Astrocyte (in vitro differentiated cells and primary cell): ENCODE measurements around the gene FBN2. TPM values are rescaled to one million over a fixed set of nuclear protein-coding genes. Genes with fewer than 3 reads are reported as not detected.
A peak's percentile ranks its signal among the peaks of the same experiment; 100 is the strongest.

Experiments
- DNase-seq: peaks from one replicate; pipeline ENCODE4 v3.0.0-alpha.2; 2010; ENCODE audit warnings: low read depth
- FAIRE-seq: peaks from 2 replicates; lab custom pipeline; 2011; peaks lifted over from hg19 to GRCh38; lab: Jason Lieb, UNC
- H2AFZ ChIP-seq: 2 replicates; pipeline ENCODE4 v1.6.0; 2012; ENCODE audit warnings: low read depth, low read length, inconsistent platforms
- H3K27ac ChIP-seq: 2 replicates; pipeline ENCODE4 v1.5.1; 2011; ENCODE audit warnings: low read depth, low read length, inconsistent platforms
- H3K27me3 ChIP-seq: 2 replicates; pipeline ENCODE4 v1.6.0; 2011; ENCODE audit warnings: low read length, inconsistent platforms; ENCODE audit not compliant: insufficient read depth
- H3K36me3 ChIP-seq: 2 replicates; pipeline ENCODE4 v1.5.1; 2011; ENCODE audit warnings: low read length, inconsistent platforms; ENCODE audit not compliant: insufficient read depth
- H3K4me1 ChIP-seq: 2 replicates; pipeline ENCODE4 v1.5.1; 2011; ENCODE audit warnings: low read length, inconsistent platforms; ENCODE audit not compliant: insufficient read depth
- H3K4me2 ChIP-seq: 2 replicates; pipeline ENCODE4 v1.6.0; 2012; ENCODE audit warnings: low read length, inconsistent platforms
- H3K4me3 ChIP-seq: 2 replicates; pipeline ENCODE4 v1.5.1; 2011; ENCODE audit warnings: low read depth, mild to moderate bottlenecking, low read length, inconsistent platforms; ENCODE audit not compliant: insufficient read depth
- H3K79me2 ChIP-seq: 2 replicates; pipeline ENCODE4 v1.6.0; 2012; ENCODE audit warnings: mild to moderate bottlenecking, low read length, inconsistent platforms; ENCODE audit not compliant: insufficient read depth
- H3K9ac ChIP-seq: 2 replicates; pipeline ENCODE4 v1.6.0; 2012; ENCODE audit warnings: mild to moderate bottlenecking, low read length, inconsistent platforms
- H3K9me3 ChIP-seq: 2 replicates; pipeline ENCODE4 v1.5.1; 2012; ENCODE audit warnings: low read depth, mild to moderate bottlenecking, low read length, inconsistent platforms; ENCODE audit not compliant: insufficient read depth
- H4K20me1 ChIP-seq: 2 replicates; pipeline ENCODE4 v1.6.0; 2012; ENCODE audit warnings: low read length, inconsistent platforms; ENCODE audit not compliant: insufficient read depth
- H3K27ac Mint-ChIP-seq: one replicate; pipeline ENCODE4 v1.8.0; 2021; ENCODE audit warnings: mild to moderate bottlenecking, mixed read lengths; ENCODE audit not compliant: unreplicated experiment
- H3K27me3 Mint-ChIP-seq: one replicate; pipeline ENCODE4 v1.8.0; 2021; ENCODE audit warnings: low read depth, mixed read lengths; ENCODE audit not compliant: unreplicated experiment
- H3K36me3 Mint-ChIP-seq: one replicate; pipeline ENCODE4 v1.8.0; 2021; ENCODE audit warnings: low read depth, mixed read lengths; ENCODE audit not compliant: unreplicated experiment
- H3K4me1 Mint-ChIP-seq: one replicate; pipeline ENCODE4 v1.8.0; 2021; ENCODE audit warnings: low read depth, mixed read lengths; ENCODE audit not compliant: unreplicated experiment
- H3K4me3 Mint-ChIP-seq: one replicate; pipeline ENCODE4 v1.8.0; 2021; ENCODE audit warnings: mild to moderate bottlenecking, moderate library complexity, mixed read lengths; ENCODE audit not compliant: unreplicated experiment
- H3K9me3 Mint-ChIP-seq: one replicate; pipeline ENCODE4 v1.8.0; 2021; ENCODE audit warnings: mild to moderate bottlenecking, mixed read lengths; ENCODE audit not compliant: unreplicated experiment
- EZH2 ChIP-seq: IDR thresholded peaks from 2 replicates; pipeline ENCODE4 v1.6.1; 2012; ENCODE audit warnings: mild to moderate bottlenecking, low read length, inconsistent platforms; ENCODE audit not compliant: insufficient read depth
- total RNA-seq: library from RNA; stranded (reverse); gene quantifications from 2 replicates; pipeline ENCODE4 v1.2.1, GENCODE V29; 2021
- TF ChIP-seq, protein P1 (sequence below): IDR thresholded peaks from 2 replicates; pipeline ENCODE4 v1.5.1; 2011; ENCODE audit warnings: low read depth, mild to moderate bottlenecking, inconsistent platforms, low read length, moderate library complexity; ENCODE audit not compliant: insufficient read depth

The FBN2 gene
- total RNA-seq, 1 donor from 2014 or later = 176 TPM

DNA sequence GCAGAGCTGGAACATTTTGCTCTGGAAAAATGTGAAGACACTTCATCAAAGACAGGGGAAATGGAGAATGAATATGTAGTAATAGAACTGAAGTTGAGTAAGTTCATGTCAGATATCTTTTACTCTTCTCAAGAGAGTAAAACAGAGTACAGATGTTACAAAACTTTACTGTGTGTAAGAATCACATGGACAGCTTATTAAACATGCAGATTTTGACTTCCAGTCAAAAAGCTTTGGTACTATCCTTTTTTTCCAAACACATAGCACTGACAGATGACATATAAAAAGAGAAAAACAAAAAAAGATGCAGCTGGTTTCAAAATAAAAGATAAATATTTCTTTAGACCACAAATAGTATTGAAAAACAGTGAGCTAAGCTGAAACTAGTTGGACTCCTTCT lies 115.4 kb downstream of the FBN2 start:
- peaks cover 15% of the 10 kb centered on the region for H3K4me1 Mint-ChIP-seq
- no peaks in the 10 kb centered on the region for H3K27me3 Mint-ChIP-seq
- no peak for DNase-seq
- no peak overlapping the region for H3K27ac Mint-ChIP-seq
- FAIRE-seq = no peak
- no peaks in the 10 kb centered on the region for H3K79me2 ChIP-seq
- H4K20me1 ChIP-seq = no peaks in the 10 kb centered on the region
- no peak overlapping the region for H3K4me2 ChIP-seq
- H3K4me3 Mint-ChIP-seq = no peak overlapping the region
- H3K9me3 Mint-ChIP-seq = no peaks in the 10 kb centered on the region
- no peak overlapping the region for H2AFZ ChIP-seq
- H3K9me3 ChIP-seq = no peaks in the 10 kb centered on the region
- no peak overlapping the region for H3K4me3 ChIP-seq
- no peaks in the 10 kb centered on the region for H3K36me3 ChIP-seq
- TF ChIP-seq, protein P1, sequence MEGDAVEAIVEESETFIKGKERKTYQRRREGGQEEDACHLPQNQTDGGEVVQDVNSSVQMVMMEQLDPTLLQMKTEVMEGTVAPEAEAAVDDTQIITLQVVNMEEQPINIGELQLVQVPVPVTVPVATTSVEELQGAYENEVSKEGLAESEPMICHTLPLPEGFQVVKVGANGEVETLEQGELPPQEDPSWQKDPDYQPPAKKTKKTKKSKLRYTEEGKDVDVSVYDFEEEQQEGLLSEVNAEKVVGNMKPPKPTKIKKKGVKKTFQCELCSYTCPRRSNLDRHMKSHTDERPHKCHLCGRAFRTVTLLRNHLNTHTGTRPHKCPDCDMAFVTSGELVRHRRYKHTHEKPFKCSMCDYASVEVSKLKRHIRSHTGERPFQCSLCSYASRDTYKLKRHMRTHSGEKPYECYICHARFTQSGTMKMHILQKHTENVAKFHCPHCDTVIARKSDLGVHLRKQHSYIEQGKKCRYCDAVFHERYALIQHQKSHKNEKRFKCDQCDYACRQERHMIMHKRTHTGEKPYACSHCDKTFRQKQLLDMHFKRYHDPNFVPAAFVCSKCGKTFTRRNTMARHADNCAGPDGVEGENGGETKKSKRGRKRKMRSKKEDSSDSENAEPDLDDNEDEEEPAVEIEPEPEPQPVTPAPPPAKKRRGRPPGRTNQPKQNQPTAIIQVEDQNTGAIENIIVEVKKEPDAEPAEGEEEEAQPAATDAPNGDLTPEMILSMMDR = no peak
- TF ChIP-seq EZH2 = no peak
- peaks cover 5% of the 10 kb centered on the region for H3K36me3 Mint-ChIP-seq
- no peaks in the 10 kb centered on the region for H3K27me3 ChIP-seq
- no peak overlapping the region for H3K9ac ChIP-seq
- no peak overlapping the region for H3K27ac ChIP-seq
- H3K4me1 ChIP-seq = no peaks in the 10 kb centered on the region

DNA sequence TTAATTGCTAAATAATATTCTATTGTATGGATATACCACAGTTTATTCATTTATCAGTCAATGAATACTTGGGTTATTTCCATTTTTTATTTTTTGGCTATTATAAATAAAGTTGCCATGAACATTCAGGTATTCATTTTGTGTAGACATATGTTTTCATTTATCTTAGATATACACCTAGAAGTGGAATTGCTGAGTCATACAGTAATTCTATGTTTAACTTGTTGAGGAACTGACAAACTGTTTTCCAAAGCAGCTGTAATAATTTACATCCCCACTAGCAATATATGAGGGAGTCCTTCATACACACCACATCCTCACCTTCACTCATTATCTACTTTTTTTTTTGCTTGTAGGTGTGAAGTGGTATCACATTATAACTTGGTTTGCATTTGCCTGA lies 123.6 kb downstream of the FBN2 start:
- TF ChIP-seq EZH2 = no peak
- TF ChIP-seq, protein P1 = no peak
- Mint-ChIP-seq H3K9me3 (peaks cover 3% of the 10 kb centered on the region), H3K36me3 (peaks cover 11% of the 10 kb centered on the region), H3K4me3 (no peak overlapping the region), H3K27me3 (no peaks in the 10 kb centered on the region), H3K4me1 (peaks cover 14% of the 10 kb centered on the region), H3K27ac (no peak overlapping the region)
- H3K4me3 ChIP-seq = no peak overlapping the region
- H2AFZ ChIP-seq = no peak overlapping the region
- no peaks in the 10 kb centered on the region for H3K79me2 ChIP-seq
- H3K9me3 ChIP-seq = no peaks in the 10 kb centered on the region
- no peaks in the 10 kb centered on the region for H3K27me3 ChIP-seq
- no peak for DNase-seq
- no peak overlapping the region for H3K9ac ChIP-seq
- H3K27ac ChIP-seq = no peak overlapping the region
- peaks cover 6% of the 10 kb centered on the region for H3K4me1 ChIP-seq
- no peaks in the 10 kb centered on the region for H3K36me3 ChIP-seq
- H3K4me2 ChIP-seq = no peak overlapping the region
- H4K20me1 ChIP-seq = no peaks in the 10 kb centered on the region
- no peak for FAIRE-seq

DNA sequence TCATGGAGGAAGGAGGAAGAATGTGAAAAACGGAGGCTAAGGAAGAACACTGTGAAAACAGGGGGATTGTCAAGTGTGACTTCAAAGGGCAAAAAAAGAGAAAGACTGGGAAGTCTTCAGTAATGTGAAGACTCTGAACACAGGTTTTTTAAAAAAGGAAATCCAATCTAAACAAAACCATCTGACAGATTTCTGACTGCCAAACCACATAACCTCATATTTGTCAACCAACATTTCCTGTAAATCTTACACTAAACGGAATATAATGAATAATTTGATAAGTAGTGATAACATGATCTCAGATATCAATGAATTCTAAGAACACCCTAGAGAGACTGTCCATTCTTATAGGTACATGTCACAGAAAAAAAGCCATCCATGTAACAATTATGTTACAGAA lies 124.7 kb downstream of the FBN2 start:
- TF ChIP-seq, protein P1 = no peak
- TF ChIP-seq EZH2 = no peak
- Mint-ChIP-seq H3K27me3 (no peaks in the 10 kb centered on the region), H3K27ac (peak overlapping the region; percentile 2), H3K4me3 (no peak overlapping the region), H3K36me3 (peaks cover 7% of the 10 kb centered on the region), H3K9me3 (peaks cover 3% of the 10 kb centered on the region), H3K4me1 (peaks cover 25% of the 10 kb centered on the region)
- no peak overlapping the region for H3K27ac ChIP-seq
- no peaks in the 10 kb centered on the region for H3K9me3 ChIP-seq
- FAIRE-seq (no peak), DNase-seq (peak; percentile 75)
- H3K4me1 ChIP-seq = peaks cover 11% of the 10 kb centered on the region
- H3K27me3 ChIP-seq = no peaks in the 10 kb centered on the region
- no peaks in the 10 kb centered on the region for H3K36me3 ChIP-seq
- H3K9ac ChIP-seq = no peak overlapping the region
- H4K20me1 ChIP-seq = no peaks in the 10 kb centered on the region
- H3K79me2 ChIP-seq = no peaks in the 10 kb centered on the region
- no peak overlapping the region for H3K4me2 ChIP-seq
- no peak overlapping the region for H2AFZ ChIP-seq
- no peak overlapping the region for H3K4me3 ChIP-seq
